Measurements from ENCODE around the gene GPA33. TPM values are rescaled to one million over a fixed set of nuclear protein-coding genes. Genes with fewer than 3 reads are reported as not detected.

Gene GPA33
- total RNA-seq, 1 donor from 2014 or later: not detected

GRCh38 chr1:167056529-167057231, 33.5 kb downstream of the GPA33 start:
- Mint-ChIP-seq H3K36me3 (ENCODE audit: unreplicated experiment) (no peaks in the 10 kb centered on the region), H3K4me3 (ENCODE audit: unreplicated experiment) (no peak overlapping the region), H3K27ac (ENCODE audit: unreplicated experiment) (no peak overlapping the region), H3K27me3 (ENCODE audit: unreplicated experiment) (peaks cover 23% of the 10 kb centered on the region), H3K4me1 (ENCODE audit: unreplicated experiment) (peaks cover 7% of the 10 kb centered on the region), H3K9me3 (ENCODE audit: unreplicated experiment) (no peaks in the 10 kb centered on the region)
- TF ChIP-seq CTCF (IDR thresholded peaks at IDR 0.05): no peak
- no peak for DNase-seq (ENCODE audit: extremely low spot score, unreplicated experiment)

GRCh38 chr1:167054946-167055630, 35.1 kb downstream of the GPA33 start:
- TF ChIP-seq CTCF (IDR thresholded peaks at IDR 0.05): no peak
- no peaks in the 10 kb centered on the region for H3K36me3 Mint-ChIP-seq (ENCODE audit: unreplicated experiment)
- no peak for DNase-seq (ENCODE audit: extremely low spot score, unreplicated experiment)
- H3K27me3 Mint-ChIP-seq (ENCODE audit: unreplicated experiment): peaks cover 27% of the 10 kb centered on the region
- H3K4me1 Mint-ChIP-seq (ENCODE audit: unreplicated experiment): peaks cover 7% of the 10 kb centered on the region
- no peaks in the 10 kb centered on the region for H3K9me3 Mint-ChIP-seq (ENCODE audit: unreplicated experiment)
- H3K27ac Mint-ChIP-seq (ENCODE audit: unreplicated experiment): no peak overlapping the region
- H3K4me3 Mint-ChIP-seq (ENCODE audit: unreplicated experiment): no peak overlapping the region

GRCh38 chr1:167054531-167054930, 35.6 kb downstream of the GPA33 start:
- TF ChIP-seq CTCF (IDR thresholded peaks at IDR 0.05): no peak
- Mint-ChIP-seq H3K9me3 (ENCODE audit: unreplicated experiment) (no peaks in the 10 kb centered on the region), H3K27me3 (ENCODE audit: unreplicated experiment) (peaks cover 33% of the 10 kb centered on the region), H3K4me1 (ENCODE audit: unreplicated experiment) (peaks cover 7% of the 10 kb centered on the region), H3K4me3 (ENCODE audit: unreplicated experiment) (no peak overlapping the region), H3K36me3 (ENCODE audit: unreplicated experiment) (no peaks in the 10 kb centered on the region), H3K27ac (ENCODE audit: unreplicated experiment) (no peak overlapping the region)
- no peak for DNase-seq (ENCODE audit: extremely low spot score, unreplicated experiment)

- H3K36me3 Mint-ChIP-seq (ENCODE audit: unreplicated experiment): no peaks in the 10 kb centered on the region
- H3K9me3 Mint-ChIP-seq (ENCODE audit: unreplicated experiment): no peaks in the 10 kb centered on the region
- peaks cover 47% of the 10 kb centered on the region for H3K27me3 Mint-ChIP-seq (ENCODE audit: unreplicated experiment)
- no peak for DNase-seq (ENCODE audit: extremely low spot score, unreplicated experiment)
- TF ChIP-seq CTCF (IDR thresholded peaks at IDR 0.05): peak; percentile 50
- no peak overlapping the region for H3K27ac Mint-ChIP-seq (ENCODE audit: unreplicated experiment)
- H3K4me3 Mint-ChIP-seq (ENCODE audit: unreplicated experiment): no peak overlapping the region
- no peaks in the 10 kb centered on the region for H3K4me1 Mint-ChIP-seq (ENCODE audit: unreplicated experiment)
These were observed 37.8 kb downstream of the GPA33 start for GRCh38 chr1:167052389-167052788.

- Mint-ChIP-seq H3K4me3 (ENCODE audit: unreplicated experiment) (no peak overlapping the region), H3K36me3 (ENCODE audit: unreplicated experiment) (no peaks in the 10 kb centered on the region), H3K4me1 (ENCODE audit: unreplicated experiment) (no peaks in the 10 kb centered on the region)
These were observed 38.3 kb downstream of the GPA33 start for GRCh38 chr1:167051907-167052306.

More at GRCh38 chr1:167051907-167052306, 38.3 kb downstream of the GPA33 start:
- Mint-ChIP-seq H3K9me3 (ENCODE audit: unreplicated experiment) (no peaks in the 10 kb centered on the region), H3K27me3 (ENCODE audit: unreplicated experiment) (peaks cover 52% of the 10 kb centered on the region), H3K27ac (ENCODE audit: unreplicated experiment) (no peak overlapping the region)
- no peak for DNase-seq (ENCODE audit: extremely low spot score, unreplicated experiment)
- no peak for TF ChIP-seq CTCF (IDR thresholded peaks at IDR 0.05)

All from osteocyte (in vitro differentiated cells).